PC-3 (cell line): ENCODE measurements around the gene ETNK1. TPM values are rescaled to one million over a fixed set of nuclear protein-coding genes. Genes with fewer than 3 reads are reported as not detected.
"Not testable (repeated sequence)": the region's sequence is repeated elsewhere in the genome, so short reads cannot be mapped to it uniquely, and the experiment has no call there.

Source experiments
- ATAC-seq: fragments of 200-7000 bp; cut with Tn5 transposase; 2 replicates; pipeline ENCODE4 v1.9.1; 2020; ENCODE audit warnings: mild to moderate bottlenecking, moderate library complexity
- BruUV-seq: library from RNA; stranded (reverse); fragments of 400-500 nt; replicated peaks from 2 replicates; lab custom pipeline; 2021; lab: Mats Ljungman, UMichigan
- CTCF ChIA-PET: fragments of 300-600 bp; sonication (Branson Sonifier 250); formaldehyde crosslinking; loops from one replicate; lab custom pipeline; 2022; ENCODE audit warnings: antibody characterized with exemption; lab: Charles Lee
- POLR2A ChIA-PET: fragments of 300-600 bp; sonication (Branson Sonifier 250); formaldehyde crosslinking; loops from one replicate; lab custom pipeline; 2022; ENCODE audit warnings: antibody characterized with exemption; ENCODE audit not compliant: unreplicated experiment; lab: Charles Lee
- DNase-seq: peaks from one replicate; pipeline ENCODE4 v3.0.0-alpha.2; 2015
- H2AFZ ChIP-seq: fragments of 300-600 bp; sonication (generic); 2 replicates; pipeline ENCODE4 v1.6.0; 2016; ENCODE audit warnings: antibody characterized with exemption, low read length
- H3F3A ChIP-seq: fragments of 300-600 bp; sonication (generic); one replicate; pipeline ENCODE4 v1.6.0; 2017; ENCODE audit warnings: antibody characterized with exemption, low read length, control low read depth, mild to moderate bottlenecking; ENCODE audit not compliant: unreplicated experiment
- H3K27ac ChIP-seq: fragments of 300-600 bp; sonication (generic); 2 replicates; pipeline ENCODE4 v1.5.1; 2016; ENCODE audit warnings: mild to moderate bottlenecking, low read length
- H3K27me3 ChIP-seq: fragments of 300-600 bp; sonication (generic); 2 replicates; pipeline ENCODE4 v1.6.1; 2016; ENCODE audit warnings: low read length, mixed read lengths
- H3K36me3 ChIP-seq: fragments of 300-600 bp; sonication (generic); 2 replicates; pipeline ENCODE4 v1.6.1; 2016; ENCODE audit warnings: low read depth, mixed run types, low read length, mixed read lengths
- H3K4me1 ChIP-seq: fragments of 300-600 bp; sonication (generic); 2 replicates; pipeline ENCODE4 v1.5.1; 2016; ENCODE audit warnings: low read length; ENCODE audit not compliant: insufficient read depth
- H3K4me2 ChIP-seq: fragments of 300-600 bp; sonication (generic); 2 replicates; pipeline ENCODE4 v1.6.0; 2016; ENCODE audit warnings: low read length
- H3K4me3 ChIP-seq: fragments of 300-600 bp; sonication (generic); 2 replicates; pipeline ENCODE4 v1.5.1; 2016; ENCODE audit warnings: mild to moderate bottlenecking, low read length, mixed read lengths
- H3K79me2 ChIP-seq: fragments of 300-600 bp; sonication (generic); 2 replicates; pipeline ENCODE4 v1.6.1; 2017; ENCODE audit warnings: low read length, mixed read lengths
- H3K9ac ChIP-seq: fragments of 300-600 bp; sonication (generic); 2 replicates; pipeline ENCODE4 v1.6.0; 2016; ENCODE audit warnings: mild to moderate bottlenecking, low read length
- H3K9me2 ChIP-seq: fragments of 300-600 bp; sonication (generic); replicated peaks from 2 replicates; pipeline ENCODE4 v1.6.1; 2016; ENCODE audit warnings: mixed run types, low read length, mixed read lengths
- H3K9me3 ChIP-seq: fragments of 300-600 bp; sonication (generic); 2 replicates; pipeline ENCODE4 v1.6.1; 2016; ENCODE audit warnings: low read length, mixed read lengths
- H4K20me1 ChIP-seq: fragments of 300-600 bp; sonication (generic); 2 replicates; pipeline ENCODE4 v1.6.1; 2016; ENCODE audit warnings: low read length, mixed read lengths
- CTCF ChIP-seq: fragments of 300-600 bp; sonication (generic); conservative IDR thresholded peaks from 2 replicates; pipeline ENCODE4 v1.5.1; 2017; ENCODE audit warnings: antibody characterized with exemption, low read depth, mild to moderate bottlenecking, low read length
- EZH2 ChIP-seq: fragments of 300-600 bp; sonication (generic); IDR thresholded peaks from one replicate; pipeline ENCODE4 v1.6.1; 2017; ENCODE audit warnings: antibody characterized with exemption, mild to moderate bottlenecking, low read length; ENCODE audit not compliant: unreplicated experiment
- EZH2phosphoT487 ChIP-seq: fragments of 300-600 bp; sonication (generic); IDR thresholded peaks from 2 replicates; pipeline ENCODE4 v1.6.1; 2018; ENCODE audit warnings: mild to moderate bottlenecking, antibody characterized with exemption, low read length, borderline replicate concordance
- intact Hi-C: fragments of 100-400 bp; cut with micrococcal nuclease; formaldehyde crosslinking; loops from 2 replicates; pipeline ENCODE4 v1.9.0; 2023
- total RNA-seq: library from RNA; depleted of rRNA; stranded (reverse); fragments of >200 nt; gene quantifications from 2 replicates; pipeline ENCODE4 v1.2.3, GENCODE V29; 2014

Gene ETNK1
- total RNA-seq, 1 experiment from 2014 or later, result 17.8 TPM

GRCh38 chr12:22609501-22609900, 15.5 kb upstream of the ETNK1 start:
- no peak overlapping the region for H3K4me3 ChIP-seq
- POLR2A ChIA-PET, result no interaction called here
- no peaks in the 10 kb centered on the region for H3K9me2 ChIP-seq
- no peak overlapping the region for H3K27ac ChIP-seq
- no peaks in the 10 kb centered on the region for H3K36me3 ChIP-seq
- H3F3A ChIP-seq, result no peaks in the 10 kb centered on the region
- H3K4me1 ChIP-seq, result no peaks in the 10 kb centered on the region
- ATAC-seq, result no peak
- no peak overlapping the region for H3K4me2 ChIP-seq
- DNase-seq, result no peak
- TF ChIP-seq EZH2phosphoT487, result no peak
- no peak for TF ChIP-seq CTCF
- no peak for TF ChIP-seq EZH2
- BruUV-seq, result no TSS peak
- H4K20me1 ChIP-seq, result no peaks in the 10 kb centered on the region
- no peaks in the 10 kb centered on the region for H3K27me3 ChIP-seq
- H2AFZ ChIP-seq, result no peak overlapping the region
- CTCF ChIA-PET, result no interaction called here
- H3K9me3 ChIP-seq, result no peaks in the 10 kb centered on the region
- no peaks in the 10 kb centered on the region for H3K79me2 ChIP-seq
- H3K9ac ChIP-seq, result no peak overlapping the region
- intact Hi-C loops, result no loop called here

DNA sequence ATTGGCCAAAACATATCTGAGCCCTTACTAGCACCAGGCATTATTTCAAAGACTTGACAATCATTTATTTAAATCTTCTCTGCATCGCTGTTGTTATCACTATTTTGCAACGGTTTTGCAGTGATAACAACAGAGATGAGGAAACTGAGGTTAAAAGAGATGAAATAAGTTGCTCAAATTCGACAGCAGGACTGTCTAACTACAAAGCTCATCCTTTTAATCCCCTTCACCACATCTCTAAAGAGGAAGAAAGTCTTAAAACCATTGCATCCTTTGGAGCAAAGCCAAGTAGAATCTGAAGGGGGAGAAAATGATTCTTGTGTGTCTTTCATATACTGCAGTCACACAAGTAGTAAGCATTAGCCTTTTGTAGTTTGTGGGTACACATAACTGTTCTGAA, 14.8 kb upstream of the ETNK1 start:
- H3K79me2 ChIP-seq, result no peaks in the 10 kb centered on the region
- H3K9me3 ChIP-seq, result no peaks in the 10 kb centered on the region
- no peak overlapping the region for H3K4me2 ChIP-seq
- no peak for DNase-seq
- no peak overlapping the region for H3K9ac ChIP-seq
- H3K36me3 ChIP-seq, result no peaks in the 10 kb centered on the region
- intact Hi-C loops, result no loop called here
- no peaks in the 10 kb centered on the region for H3K9me2 ChIP-seq
- no TSS peak for BruUV-seq
- H4K20me1 ChIP-seq, result no peaks in the 10 kb centered on the region
- CTCF ChIA-PET, result no interaction called here
- no peaks in the 10 kb centered on the region for H3F3A ChIP-seq
- TF ChIP-seq EZH2phosphoT487, result no peak
- TF ChIP-seq EZH2, result no peak
- no peak for TF ChIP-seq CTCF
- no peak for ATAC-seq
- no peaks in the 10 kb centered on the region for H3K4me1 ChIP-seq
- no peaks in the 10 kb centered on the region for H3K27me3 ChIP-seq
- POLR2A ChIA-PET, result no interaction called here
- H3K27ac ChIP-seq, result no peak overlapping the region
- H2AFZ ChIP-seq, result no peak overlapping the region
- no peak overlapping the region for H3K4me3 ChIP-seq

GRCh38 chr12:22612822-22613221, 12.1 kb upstream of the ETNK1 start:
- H3K4me1 ChIP-seq, intact Hi-C loops, H3K9me3 ChIP-seq, H3F3A ChIP-seq, DNase-seq, POLR2A ChIA-PET, H3K27ac ChIP-seq, H3K4me2 ChIP-seq, H2AFZ ChIP-seq, CTCF ChIA-PET, H4K20me1 ChIP-seq, ATAC-seq, H3K27me3 ChIP-seq, H3K4me3 ChIP-seq, H3K9me2 ChIP-seq, BruUV-seq, H3K9ac ChIP-seq, H3K36me3 ChIP-seq, H3K79me2 ChIP-seq: not testable (repeated sequence)
